HL-60 (cell line): ENCODE measurements around the gene EVC.

Experiments used
- GABPA ChIP-seq: IDR thresholded peaks from 2 replicates; pipeline ENCODE4 v1.6.1; 2012; ENCODE audit warnings: low read depth
- POLR2AphosphoS5 ChIP-seq: IDR thresholded peaks from 2 replicates; pipeline ENCODE4 v1.6.1; 2012; ENCODE audit warnings: low read depth
- REST ChIP-seq: IDR thresholded peaks from 2 replicates; pipeline ENCODE4 v1.6.1; 2012; ENCODE audit warnings: low read depth; ENCODE audit not compliant: insufficient replicate concordance
- SPI1 ChIP-seq: IDR thresholded peaks from 2 replicates; pipeline ENCODE4 v1.6.1; 2012; ENCODE audit warnings: low read depth, mild to moderate bottlenecking, borderline replicate concordance
- TF ChIP-seq, protein P1 (sequence below): IDR thresholded peaks from one replicate; pipeline ENCODE4 v1.5.1; 2011; ENCODE audit warnings: low read length, control low read depth, inconsistent platforms; ENCODE audit not compliant: insufficient read depth

GRCh38 chr4:5757954-5758353, 47.0 kb downstream of the EVC start:
- TF ChIP-seq, protein P1, sequence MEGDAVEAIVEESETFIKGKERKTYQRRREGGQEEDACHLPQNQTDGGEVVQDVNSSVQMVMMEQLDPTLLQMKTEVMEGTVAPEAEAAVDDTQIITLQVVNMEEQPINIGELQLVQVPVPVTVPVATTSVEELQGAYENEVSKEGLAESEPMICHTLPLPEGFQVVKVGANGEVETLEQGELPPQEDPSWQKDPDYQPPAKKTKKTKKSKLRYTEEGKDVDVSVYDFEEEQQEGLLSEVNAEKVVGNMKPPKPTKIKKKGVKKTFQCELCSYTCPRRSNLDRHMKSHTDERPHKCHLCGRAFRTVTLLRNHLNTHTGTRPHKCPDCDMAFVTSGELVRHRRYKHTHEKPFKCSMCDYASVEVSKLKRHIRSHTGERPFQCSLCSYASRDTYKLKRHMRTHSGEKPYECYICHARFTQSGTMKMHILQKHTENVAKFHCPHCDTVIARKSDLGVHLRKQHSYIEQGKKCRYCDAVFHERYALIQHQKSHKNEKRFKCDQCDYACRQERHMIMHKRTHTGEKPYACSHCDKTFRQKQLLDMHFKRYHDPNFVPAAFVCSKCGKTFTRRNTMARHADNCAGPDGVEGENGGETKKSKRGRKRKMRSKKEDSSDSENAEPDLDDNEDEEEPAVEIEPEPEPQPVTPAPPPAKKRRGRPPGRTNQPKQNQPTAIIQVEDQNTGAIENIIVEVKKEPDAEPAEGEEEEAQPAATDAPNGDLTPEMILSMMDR: no peak
- no peak for TF ChIP-seq POLR2AphosphoS5
- TF ChIP-seq SPI1: no peak
- no peak for TF ChIP-seq GABPA
- no peak for TF ChIP-seq REST
